Aorta (tissue), 5 donors: ENCODE data around the gene AQP2. TPM values are rescaled to one million over a fixed set of nuclear protein-coding genes. Genes with fewer than 3 reads are reported as not detected.

Source experiments
- ATAC-seq: fragments of 200-7000 bp; cut with Tn5 transposase; one replicate; pipeline ENCODE4 v1.9.1; 2022; ENCODE audit warnings: moderate library complexity; ENCODE audit not compliant: low FRiP score
- DNase-seq, 2 donors: peaks; one replicate each; pipeline ENCODE4 v3.0.0-alpha.2; 2020
- H3K27ac ChIP-seq, 2 donors: one replicate each; pipeline ENCODE4 v1.5.1; 2013; ENCODE audit warnings: low read length in 2 of 2, mild to moderate bottlenecking in 2 of 2, moderate library complexity in 2 of 2, control low read depth in 1 of 2, inconsistent platforms in 1 of 2, low read depth in 1 of 2
- H3K27me3 ChIP-seq, 2 donors: one replicate each; pipeline ENCODE4 v1.6.1; 2013; ENCODE audit warnings: control low read depth in 1 of 2, low read length in 1 of 2, mild to moderate bottlenecking in 1 of 2, moderate library complexity in 1 of 2; ENCODE audit not compliant: insufficient read depth in 2 of 2, control insufficient read depth in 1 of 2
- H3K36me3 ChIP-seq, 2 donors: one replicate each; pipeline ENCODE4 v1.6.1; 2013; ENCODE audit warnings: control low read depth in 1 of 2, low read length in 1 of 2, mild to moderate bottlenecking in 1 of 2; ENCODE audit not compliant: insufficient read depth in 2 of 2, control insufficient read depth in 1 of 2
- H3K4me1 ChIP-seq, 2 donors: one replicate each; pipeline ENCODE4 v1.6.1; 2013; ENCODE audit warnings: low read length in 2 of 2, control low read depth in 1 of 2, mild to moderate bottlenecking in 1 of 2, moderate library complexity in 1 of 2; ENCODE audit not compliant: insufficient read depth in 2 of 2, control insufficient read depth in 1 of 2
- H3K4me3 ChIP-seq, 2 donors: one replicate each; pipeline ENCODE4 v1.5.1; 2013; ENCODE audit warnings: low read length in 2 of 2, control low read depth in 1 of 2, mild to moderate bottlenecking in 1 of 2
- H3K9me3 ChIP-seq: one replicate; pipeline ENCODE4 v1.6.1; 2013; ENCODE audit warnings: mild to moderate bottlenecking, low read length; ENCODE audit not compliant: control insufficient read depth
- WGBS, 2 donors: extraction: QIAGEN DNeasy Blood & Tissue Kit; methylation state at CpG; one replicate each; pipeline ENCODE4 v1.1.7; 2013; 5-methylcytosine and 5-hydroxymethylcytosine counted together
- intact Hi-C, 2 donors: fragments of 100-400 bp; cut with DNase I; formaldehyde crosslinking; loops; one replicate each; pipeline versions ENCODE4 v1.14.2 to v1.15.0; 2022
- polyA plus RNA-seq, 2 donors: library from polyadenylated mRNA; stranded (reverse); fragments of 200-250 nt; gene quantifications; one replicate each; pipeline ENCODE4 v1.2.3, GENCODE V29; 2013
- total RNA-seq, 2 donors: library from RNA; stranded (reverse); fragmentation: NEBNext Ultra II Directional; extraction: Animal tissue kit (Norgen Biotek cat#: 25700); gene quantifications; one replicate each; pipeline ENCODE4 v1.2.1, GENCODE V29; 2021
- donor health status: healthy with polysubstance abuse.
- donor health status: Bipolar disorder and iron deficiency.
- donor health status: DM: no; HTN: no; CAD: no.
- donor health status: DM: no; HTN: no; CAD: no.
- donor health status: DM: yes; HTN: yes; CAD: no.

AQP2 gene
- total and polyA plus RNA-seq, 4 donors, result 0.21 TPM; not detected in 3

DNA sequence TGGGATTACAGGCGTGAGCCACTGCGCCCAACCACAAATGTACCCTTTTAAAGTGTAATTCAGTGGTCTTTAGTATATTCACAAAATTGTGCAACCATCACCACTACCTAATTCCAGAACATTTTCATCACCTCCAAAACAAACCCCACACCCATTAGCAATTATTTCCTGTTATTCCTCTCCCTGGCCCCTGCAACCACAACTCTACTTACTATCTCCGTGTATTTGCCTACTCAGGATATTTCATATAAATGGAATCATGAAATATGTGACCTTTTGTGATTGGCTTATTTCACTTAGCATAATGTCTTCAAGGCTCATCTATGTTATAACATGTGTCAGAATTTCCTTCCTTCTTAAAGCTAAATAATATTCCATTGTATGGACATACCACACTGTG is 16.0 kb upstream of the AQP2 start:
- H3K4me3 ChIP-seq, result no peak overlapping the region
- no peaks in the 10 kb centered on the region for H3K4me1 ChIP-seq
- intact Hi-C loops, result no loop called here
- DNase-seq (no peak), ATAC-seq (no peak)
- WGBS, 2 donors, result 93 to 94% methylated on average over 3 of the region's 3 CpGs
- no peaks in the 10 kb centered on the region for H3K27me3 ChIP-seq
- H3K27ac ChIP-seq, result no peak overlapping the region
- H3K36me3 ChIP-seq, result no peaks in the 10 kb centered on the region
- H3K9me3 ChIP-seq, result no peaks in the 10 kb centered on the region

DNA sequence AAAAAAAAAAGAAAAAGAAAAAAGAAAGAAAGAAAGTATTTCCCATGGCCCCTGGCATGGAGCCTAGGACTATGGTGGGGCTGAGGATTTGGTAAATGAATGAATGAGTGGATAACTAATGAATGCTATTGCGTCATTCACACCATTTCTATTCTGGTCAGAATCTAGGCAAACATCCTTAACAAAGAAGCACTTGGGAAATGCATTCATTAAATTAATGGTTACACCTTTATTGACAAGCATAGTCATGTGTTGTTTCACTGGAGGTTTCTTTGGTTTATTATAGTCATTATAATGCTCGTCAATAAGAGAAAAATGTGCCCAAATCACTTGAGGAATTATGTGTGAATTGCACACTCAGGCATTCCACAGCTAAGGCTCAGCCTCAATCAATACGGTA is 13.6 kb upstream of the AQP2 start:
- no peak for ATAC-seq
- Histone ChIP-seq H3K4me1 (no peaks in the 10 kb centered on the region), H3K27ac (no peak overlapping the region), H3K9me3 (no peaks in the 10 kb centered on the region), H3K4me3 (no peak overlapping the region), H3K27me3 (no peaks in the 10 kb centered on the region), H3K36me3 (no peaks in the 10 kb centered on the region)
- intact Hi-C loops, result no loop called here
- DNase-seq, result no peak
- 88 to 91% methylated on average over 3 of the region's 3 CpGs for WGBS, 2 donors

DNA sequence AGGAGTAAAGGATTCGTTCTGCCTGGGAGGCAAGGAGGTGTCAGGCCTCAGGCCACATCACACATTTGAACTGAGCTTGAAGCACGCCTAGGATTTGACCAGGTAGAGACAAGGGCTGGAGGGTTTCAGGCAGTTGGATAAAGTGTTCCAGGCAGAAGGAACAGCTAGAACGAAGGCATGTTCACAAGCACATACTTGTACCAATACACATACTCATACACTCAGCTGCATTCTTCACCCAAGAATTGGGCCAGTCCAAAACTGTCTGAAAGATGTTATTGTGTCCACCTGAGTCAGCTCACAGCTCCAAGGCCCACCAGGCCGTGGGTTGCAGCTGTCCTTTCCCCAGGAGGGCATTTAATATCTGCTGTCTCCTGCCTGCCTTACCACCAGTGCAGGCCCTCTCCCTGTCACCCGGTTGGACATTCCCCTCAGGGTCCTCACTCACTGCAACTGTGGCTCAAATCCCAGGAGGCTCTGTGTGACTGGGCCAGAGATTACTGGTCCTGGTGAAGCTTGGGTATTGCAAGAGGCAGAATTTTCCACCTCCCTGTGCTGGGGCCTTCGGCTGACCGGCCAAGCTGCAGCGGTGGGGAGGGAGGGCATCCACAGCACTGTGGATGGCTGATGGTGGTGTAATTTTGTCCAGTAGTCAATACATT is 12.8 kb upstream of the AQP2 start:
- H3K27ac ChIP-seq, result no peak overlapping the region
- WGBS, 2 donors, result 87% methylated on average over 8 of the region's 8 CpGs
- H3K27me3 ChIP-seq, result no peaks in the 10 kb centered on the region
- H3K9me3 ChIP-seq, result no peaks in the 10 kb centered on the region
- intact Hi-C loops, result no loop called here
- no peaks in the 10 kb centered on the region for H3K4me1 ChIP-seq
- H3K36me3 ChIP-seq, result no peaks in the 10 kb centered on the region
- no peak overlapping the region for H3K4me3 ChIP-seq
- DNase-seq, result no peak
- ATAC-seq, result no peak

DNA sequence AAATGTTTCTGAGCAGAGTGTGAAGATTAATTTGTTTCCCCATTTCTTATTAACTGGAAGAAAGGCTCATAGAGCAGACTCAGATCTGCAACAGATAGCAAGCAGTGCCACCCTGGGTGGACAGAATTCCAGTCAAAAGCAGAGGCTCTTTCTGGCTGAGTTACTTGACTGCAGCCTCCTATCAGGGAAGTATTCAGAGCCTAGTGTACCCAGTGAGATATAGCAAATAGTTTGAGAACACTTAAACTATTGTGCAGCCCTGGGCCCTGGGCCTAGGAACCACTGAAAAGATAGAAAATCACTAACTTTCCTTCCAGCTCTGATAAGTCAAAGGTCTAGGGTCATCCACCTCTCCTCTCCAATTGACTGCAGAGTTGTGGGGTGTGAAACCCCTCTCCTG is 11.2 kb upstream of the AQP2 start:
- H3K4me3 ChIP-seq, result no peak overlapping the region
- no peak for ATAC-seq
- intact Hi-C loops, result no loop called here
- H3K27ac ChIP-seq, result no peak overlapping the region
- H3K4me1 ChIP-seq, result no peaks in the 10 kb centered on the region
- H3K36me3 ChIP-seq, result no peaks in the 10 kb centered on the region
- no peak for DNase-seq
- no peaks in the 10 kb centered on the region for H3K27me3 ChIP-seq
- H3K9me3 ChIP-seq, result no peaks in the 10 kb centered on the region

DNA sequence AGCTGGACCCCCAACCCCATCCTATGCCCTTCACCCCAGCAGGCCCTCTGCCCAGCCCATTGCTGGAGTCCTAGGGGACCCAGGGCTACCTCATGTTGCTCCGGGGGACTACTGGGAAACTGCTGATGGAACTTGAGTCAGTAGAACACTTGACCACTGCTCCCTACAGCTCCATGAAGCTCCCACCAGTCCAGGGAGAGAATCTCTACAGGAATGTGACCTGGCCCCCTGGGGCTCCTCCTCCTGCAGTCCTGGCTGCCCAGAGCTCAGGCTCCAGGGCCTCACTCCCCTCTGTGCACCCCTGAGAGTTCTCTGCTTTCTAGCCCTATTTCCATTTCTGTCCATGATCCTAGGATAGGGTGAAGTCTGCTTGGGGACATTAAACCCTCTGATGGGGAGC is 10.8 kb upstream of the AQP2 start:
- H3K4me3 ChIP-seq, result no peak overlapping the region
- peak in 1 of 2 donors; percentile 42 for DNase-seq
- no peaks in the 10 kb centered on the region for H3K36me3 ChIP-seq
- intact Hi-C loops, result no loop called here
- no peak overlapping the region for H3K27ac ChIP-seq
- no peak for ATAC-seq
- H3K9me3 ChIP-seq, result no peaks in the 10 kb centered on the region
- H3K27me3 ChIP-seq, result no peaks in the 10 kb centered on the region
- WGBS, 2 donors, result 100% methylated on average over 1 of the region's 1 CpG
- H3K4me1 ChIP-seq, result no peaks in the 10 kb centered on the region

- Histone ChIP-seq H3K4me3 (no peak overlapping the region), H3K27ac (no peak overlapping the region), H3K36me3 (no peaks in the 10 kb centered on the region), H3K9me3 (no peaks in the 10 kb centered on the region), H3K4me1 (no peaks in the 10 kb centered on the region), H3K27me3 (no peaks in the 10 kb centered on the region)
- DNase-seq (peak in 1 of 2 donors; percentile 61), ATAC-seq (no peak)
- intact Hi-C loops, result no loop called here
- 91% methylated on average over 13 of the region's 13 CpGs for WGBS, 2 donors
Observed at GRCh38 chr12:49941556-49942511, 8.7 kb upstream of the AQP2 start.

DNA sequence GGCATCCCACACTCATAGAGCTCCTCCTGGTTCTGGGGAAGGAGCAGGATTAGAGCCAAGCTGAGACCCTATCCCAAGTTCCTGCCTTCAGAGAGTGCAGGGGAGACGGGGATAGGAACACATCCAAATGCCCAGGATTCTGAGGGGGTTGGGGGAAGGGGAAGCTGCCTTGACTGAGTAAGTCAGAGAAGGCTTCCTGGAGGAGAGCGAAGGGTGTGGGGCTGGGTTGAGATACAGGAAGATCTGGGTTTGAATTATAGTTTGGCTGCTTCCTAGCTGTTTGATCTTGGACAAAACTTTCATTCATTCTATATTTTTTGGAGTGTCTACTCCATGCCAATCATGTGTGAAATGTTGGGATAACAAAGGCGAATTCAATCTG is 8.0 kb upstream of the AQP2 start:
- H3K27ac ChIP-seq, result no peak overlapping the region
- no peak for ATAC-seq
- H3K4me1 ChIP-seq, result no peaks in the 10 kb centered on the region
- DNase-seq, result no peak
- no peaks in the 10 kb centered on the region for H3K9me3 ChIP-seq
- no peak overlapping the region for H3K4me3 ChIP-seq
- no peaks in the 10 kb centered on the region for H3K27me3 ChIP-seq
- intact Hi-C loops, result no loop called here
- H3K36me3 ChIP-seq, result no peaks in the 10 kb centered on the region
- 93 to 94% methylated on average over 3 of the region's 3 CpGs for WGBS, 2 donors

GRCh38 chr12:49942921-49943624 is 7.5 kb upstream of the AQP2 start:
- no peaks in the 10 kb centered on the region for H3K9me3 ChIP-seq
- no peaks in the 10 kb centered on the region for H3K4me1 ChIP-seq
- intact Hi-C loops, result no loop called here
- H3K27me3 ChIP-seq, result no peaks in the 10 kb centered on the region
- no peaks in the 10 kb centered on the region for H3K36me3 ChIP-seq
- H3K27ac ChIP-seq, result no peak overlapping the region
- H3K4me3 ChIP-seq, result no peak overlapping the region
- no peak for ATAC-seq
- DNase-seq, result peak in 1 of 2 donors; percentile 72
- WGBS, 2 donors, result 83 to 87% methylated on average over 14 of the region's 14 CpGs
